ENCODE data around the gene HNF4A. TPM values are rescaled to one million over a fixed set of nuclear protein-coding genes. Genes with fewer than 3 reads are reported as not detected.

HNF4A gene
- total and polyA plus RNA-seq, 2 of the 13 experiments (the other 11 are each of a cell fraction or from before 2014, with no cell fraction given), result 80.9 to 169 TPM

DNA sequence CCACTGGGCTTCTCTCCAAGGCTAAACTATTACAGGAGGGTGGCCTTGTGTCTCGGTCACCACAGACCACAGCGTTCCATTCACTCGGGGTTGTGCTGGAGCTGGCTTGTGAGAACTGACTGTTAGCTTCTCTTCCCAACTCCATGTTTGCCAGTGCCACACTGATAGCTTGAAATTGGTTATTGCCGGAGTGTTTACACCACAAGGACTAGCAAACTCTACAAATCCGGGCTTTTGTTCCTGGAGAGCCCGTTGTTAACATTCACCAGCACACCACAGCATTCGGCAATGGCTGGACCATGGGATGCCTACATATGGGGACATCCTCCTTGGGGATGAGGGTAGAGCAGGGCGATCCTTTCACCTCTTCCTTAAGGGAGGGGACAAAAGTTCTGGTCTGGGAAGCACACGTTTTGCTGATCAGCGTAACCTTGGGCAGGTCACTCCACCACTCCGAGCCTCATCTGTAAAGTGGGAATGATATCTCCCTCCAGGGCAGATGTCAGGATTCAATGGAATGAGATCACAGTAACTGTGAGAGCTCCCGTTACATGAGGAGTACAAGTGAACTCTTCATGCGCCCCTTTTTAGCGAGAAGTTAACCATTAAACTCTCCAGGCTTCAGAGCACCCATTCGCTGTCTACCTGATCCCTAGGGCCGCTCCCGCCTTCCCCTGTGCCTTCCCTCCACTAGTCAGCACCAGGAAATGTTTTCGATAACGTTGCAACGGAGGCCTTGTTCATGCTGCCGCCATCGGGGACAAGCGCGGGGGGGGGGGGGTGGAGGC is 78.4 kb downstream of the HNF4A start (continued):
- TF ChIP-seq, protein P1, sequence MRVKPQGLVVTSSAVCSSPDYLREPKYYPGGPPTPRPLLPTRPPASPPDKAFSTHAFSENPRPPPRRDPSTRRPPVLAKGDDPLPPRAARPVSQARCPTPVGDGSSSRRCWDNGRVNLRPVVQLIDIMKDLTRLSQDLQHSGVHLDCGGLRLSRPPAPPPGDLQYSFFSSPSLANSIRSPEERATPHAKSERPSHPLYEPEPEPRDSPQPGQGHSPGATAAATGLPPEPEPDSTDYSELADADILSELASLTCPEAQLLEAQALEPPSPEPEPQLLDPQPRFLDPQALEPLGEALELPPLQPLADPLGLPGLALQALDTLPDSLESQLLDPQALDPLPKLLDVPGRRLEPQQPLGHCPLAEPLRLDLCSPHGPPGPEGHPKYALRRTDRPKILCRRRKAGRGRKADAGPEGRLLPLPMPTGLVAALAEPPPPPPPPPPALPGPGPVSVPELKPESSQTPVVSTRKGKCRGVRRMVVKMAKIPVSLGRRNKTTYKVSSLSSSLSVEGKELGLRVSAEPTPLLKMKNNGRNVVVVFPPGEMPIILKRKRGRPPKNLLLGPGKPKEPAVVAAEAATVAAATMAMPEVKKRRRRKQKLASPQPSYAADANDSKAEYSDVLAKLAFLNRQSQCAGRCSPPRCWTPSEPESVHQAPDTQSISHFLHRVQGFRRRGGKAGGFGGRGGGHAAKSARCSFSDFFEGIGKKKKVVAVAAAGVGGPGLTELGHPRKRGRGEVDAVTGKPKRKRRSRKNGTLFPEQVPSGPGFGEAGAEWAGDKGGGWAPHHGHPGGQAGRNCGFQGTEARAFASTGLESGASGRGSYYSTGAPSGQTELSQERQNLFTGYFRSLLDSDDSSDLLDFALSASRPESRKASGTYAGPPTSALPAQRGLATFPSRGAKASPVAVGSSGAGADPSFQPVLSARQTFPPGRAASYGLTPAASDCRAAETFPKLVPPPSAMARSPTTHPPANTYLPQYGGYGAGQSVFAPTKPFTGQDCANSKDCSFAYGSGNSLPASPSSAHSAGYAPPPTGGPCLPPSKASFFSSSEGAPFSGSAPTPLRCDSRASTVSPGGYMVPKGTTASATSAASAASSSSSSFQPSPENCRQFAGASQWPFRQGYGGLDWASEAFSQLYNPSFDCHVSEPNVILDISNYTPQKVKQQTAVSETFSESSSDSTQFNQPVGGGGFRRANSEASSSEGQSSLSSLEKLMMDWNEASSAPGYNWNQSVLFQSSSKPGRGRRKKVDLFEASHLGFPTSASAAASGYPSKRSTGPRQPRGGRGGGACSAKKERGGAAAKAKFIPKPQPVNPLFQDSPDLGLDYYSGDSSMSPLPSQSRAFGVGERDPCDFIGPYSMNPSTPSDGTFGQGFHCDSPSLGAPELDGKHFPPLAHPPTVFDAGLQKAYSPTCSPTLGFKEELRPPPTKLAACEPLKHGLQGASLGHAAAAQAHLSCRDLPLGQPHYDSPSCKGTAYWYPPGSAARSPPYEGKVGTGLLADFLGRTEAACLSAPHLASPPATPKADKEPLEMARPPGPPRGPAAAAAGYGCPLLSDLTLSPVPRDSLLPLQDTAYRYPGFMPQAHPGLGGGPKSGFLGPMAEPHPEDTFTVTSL (CRISPR knock-in tag; IDR thresholded peaks at IDR 0.05; ENCODE audit: borderline replicate concordance), result peak; percentile 77; the same call in 1 of the 2 replicates
- peak; percentile 30 for TF ChIP-seq ARID2 (CRISPR knock-in tag; IDR thresholded peaks at IDR 0.05; ENCODE audit: borderline replicate concordance)
- no peak; the same call in 1 of the 2 replicates for TF ChIP-seq DNMT3B (CRISPR knock-in tag; conservative IDR thresholded peaks at IDR 0.05)
- TF ChIP-seq ZNF343 (CRISPR knock-in tag; IDR thresholded peaks at IDR 0.05), result no peak
- TF ChIP-seq NR2C2 (CRISPR knock-in tag; IDR thresholded peaks at IDR 0.05; ENCODE audit: borderline replicate concordance), result no peak; the same call in 1 of the 2 replicates
- TF ChIP-seq, protein P2, sequence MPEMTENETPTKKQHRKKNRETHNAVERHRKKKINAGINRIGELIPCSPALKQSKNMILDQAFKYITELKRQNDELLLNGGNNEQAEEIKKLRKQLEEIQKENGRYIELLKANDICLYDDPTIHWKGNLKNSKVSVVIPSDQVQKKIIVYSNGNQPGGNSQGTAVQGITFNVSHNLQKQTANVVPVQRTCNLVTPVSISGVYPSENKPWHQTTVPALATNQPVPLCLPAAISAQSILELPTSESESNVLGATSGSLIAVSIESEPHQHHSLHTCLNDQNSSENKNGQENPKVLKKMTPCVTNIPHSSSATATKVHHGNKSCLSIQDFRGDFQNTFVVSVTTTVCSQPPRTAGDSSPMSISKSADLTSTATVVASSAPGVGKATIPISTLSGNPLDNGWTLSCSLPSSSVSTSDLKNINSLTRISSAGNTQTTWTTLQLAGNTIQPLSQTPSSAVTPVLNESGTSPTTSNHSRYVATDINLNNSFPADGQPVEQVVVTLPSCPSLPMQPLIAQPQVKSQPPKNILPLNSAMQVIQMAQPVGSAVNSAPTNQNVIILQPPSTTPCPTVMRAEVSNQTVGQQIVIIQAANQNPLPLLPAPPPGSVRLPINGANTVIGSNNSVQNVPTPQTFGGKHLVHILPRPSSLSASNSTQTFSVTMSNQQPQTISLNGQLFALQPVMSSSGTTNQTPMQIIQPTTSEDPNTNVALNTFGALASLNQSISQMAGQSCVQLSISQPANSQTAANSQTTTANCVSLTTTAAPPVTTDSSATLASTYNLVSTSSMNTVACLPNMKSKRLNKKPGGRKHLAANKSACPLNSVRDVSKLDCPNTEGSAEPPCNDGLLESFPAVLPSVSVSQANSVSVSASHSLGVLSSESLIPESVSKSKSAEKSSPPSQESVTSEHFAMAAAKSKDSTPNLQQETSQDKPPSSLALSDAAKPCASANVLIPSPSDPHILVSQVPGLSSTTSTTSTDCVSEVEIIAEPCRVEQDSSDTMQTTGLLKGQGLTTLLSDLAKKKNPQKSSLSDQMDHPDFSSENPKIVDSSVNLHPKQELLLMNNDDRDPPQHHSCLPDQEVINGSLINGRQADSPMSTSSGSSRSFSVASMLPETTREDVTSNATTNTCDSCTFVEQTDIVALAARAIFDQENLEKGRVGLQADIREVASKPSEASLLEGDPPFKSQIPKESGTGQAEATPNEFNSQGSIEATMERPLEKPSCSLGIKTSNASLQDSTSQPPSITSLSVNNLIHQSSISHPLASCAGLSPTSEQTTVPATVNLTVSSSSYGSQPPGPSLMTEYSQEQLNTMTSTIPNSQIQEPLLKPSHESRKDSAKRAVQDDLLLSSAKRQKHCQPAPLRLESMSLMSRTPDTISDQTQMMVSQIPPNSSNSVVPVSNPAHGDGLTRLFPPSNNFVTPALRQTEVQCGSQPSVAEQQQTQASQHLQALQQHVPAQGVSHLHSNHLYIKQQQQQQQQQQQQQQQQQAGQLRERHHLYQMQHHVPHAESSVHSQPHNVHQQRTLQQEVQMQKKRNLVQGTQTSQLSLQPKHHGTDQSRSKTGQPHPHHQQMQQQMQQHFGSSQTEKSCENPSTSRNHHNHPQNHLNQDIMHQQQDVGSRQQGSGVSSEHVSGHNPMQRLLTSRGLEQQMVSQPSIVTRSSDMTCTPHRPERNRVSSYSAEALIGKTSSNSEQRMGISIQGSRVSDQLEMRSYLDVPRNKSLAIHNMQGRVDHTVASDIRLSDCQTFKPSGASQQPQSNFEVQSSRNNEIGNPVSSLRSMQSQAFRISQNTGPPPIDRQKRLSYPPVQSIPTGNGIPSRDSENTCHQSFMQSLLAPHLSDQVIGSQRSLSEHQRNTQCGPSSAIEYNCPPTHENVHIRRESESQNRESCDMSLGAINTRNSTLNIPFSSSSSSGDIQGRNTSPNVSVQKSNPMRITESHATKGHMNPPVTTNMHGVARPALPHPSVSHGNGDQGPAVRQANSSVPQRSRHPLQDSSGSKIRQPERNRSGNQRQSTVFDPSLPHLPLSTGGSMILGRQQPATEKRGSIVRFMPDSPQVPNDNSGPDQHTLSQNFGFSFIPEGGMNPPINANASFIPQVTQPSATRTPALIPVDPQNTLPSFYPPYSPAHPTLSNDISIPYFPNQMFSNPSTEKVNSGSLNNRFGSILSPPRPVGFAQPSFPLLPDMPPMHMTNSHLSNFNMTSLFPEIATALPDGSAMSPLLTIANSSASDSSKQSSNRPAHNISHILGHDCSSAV (CRISPR knock-in tag; IDR thresholded peaks at IDR 0.05; ENCODE audit: borderline replicate concordance), result no peak
- 0 out of 2 replicates have a peak, but pooled peaks have one; percentile 23 for TF ChIP-seq ZNF451 (CRISPR knock-in tag; IDR thresholded peaks at IDR 0.05)
- TF ChIP-seq SMARCE1 (IDR thresholded peaks at IDR 0.05; ENCODE audit: borderline replicate concordance), result no peak
- peak; percentile 84; the same call in 1 of the 2 replicates for TF ChIP-seq PAF1 (CRISPR knock-in tag; IDR thresholded peaks at IDR 0.05)
- TF ChIP-seq, protein P3, sequence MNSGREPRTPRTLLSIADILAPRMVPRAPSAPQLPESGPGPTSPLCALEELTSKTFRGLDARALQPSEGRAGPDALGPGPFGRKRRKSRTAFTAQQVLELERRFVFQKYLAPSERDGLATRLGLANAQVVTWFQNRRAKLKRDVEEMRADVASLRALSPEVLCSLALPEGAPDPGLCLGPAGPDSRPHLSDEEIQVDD (CRISPR knock-in tag; IDR thresholded peaks at IDR 0.05; ENCODE audit: borderline replicate concordance), result no peak; the same call in 1 of the 2 replicates
- no peak for TF ChIP-seq HNRNPLL (IDR thresholded peaks at IDR 0.05; ENCODE audit: low read depth, low read length, poor library complexity, severe bottlenecking)
- TF ChIP-seq SIX4 (CRISPR knock-in tag; IDR thresholded peaks at IDR 0.05), result peak; percentile 87
- peak; percentile 37; the same call in 1 of the 2 replicates for TF ChIP-seq RFX5 (IDR thresholded peaks at IDR 0.05; ENCODE audit: low read depth, low read length)
